NK-92 (cell line): Measurements from ENCODE around the gene ICAM4.

Experiments used
- DNase-seq: peaks from one replicate; lab custom pipeline; 2025; ENCODE audit not compliant: unreplicated experiment; lab: John Stamatoyannopoulos, UW

ICAM4 gene

GRCh38 chr19:10290357-10290875 is 3.7 kb downstream of the ICAM4 start:
- no peak for DNase-seq

DNA sequence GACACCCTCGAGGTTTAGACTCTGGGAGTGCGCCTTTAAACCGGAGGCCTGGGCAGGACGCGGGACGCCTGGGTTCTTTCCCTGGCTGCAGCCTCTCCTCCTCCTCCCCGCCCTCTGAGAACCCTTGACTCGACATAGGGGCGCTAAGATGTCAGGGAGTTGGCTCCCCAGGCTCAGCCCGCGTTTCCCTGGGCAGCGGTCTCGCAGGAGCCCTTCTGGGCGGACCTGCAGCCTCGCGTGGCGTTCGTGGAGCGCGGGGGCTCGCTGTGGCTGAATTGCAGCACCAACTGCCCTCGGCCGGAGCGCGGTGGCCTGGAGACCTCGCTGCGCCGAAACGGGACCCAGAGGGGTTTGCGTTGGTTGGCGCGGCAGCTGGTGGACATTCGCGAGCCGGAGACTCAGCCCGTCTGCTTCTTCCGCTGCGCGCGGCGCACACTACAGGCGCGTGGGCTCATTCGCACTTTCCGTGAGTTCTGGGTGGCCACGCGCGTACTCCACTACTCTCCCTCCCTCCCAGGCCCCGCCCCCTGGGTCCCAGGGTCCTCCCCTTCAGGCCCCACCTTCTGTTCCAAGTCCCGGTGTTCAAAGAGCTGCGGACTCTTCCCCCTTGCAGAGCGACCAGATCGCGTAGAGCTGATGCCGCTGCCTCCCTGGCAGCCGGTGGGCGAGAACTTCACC is 4.3 kb downstream of the ICAM4 start:
- no peak for DNase-seq

- DNase-seq: no peak
Measured at GRCh38 chr19:10291554-10292205, 4.9 kb downstream of the ICAM4 start.

- DNase-seq: no peak
Measured at GRCh38 chr19:10292206-10292788, 5.5 kb downstream of the ICAM4 start.

- no peak for DNase-seq
Measured at GRCh38 chr19:10292789-10293636, 6.3 kb downstream of the ICAM4 start.

- no peak for DNase-seq
Measured at GRCh38 chr19:10293637-10294367, 7.0 kb downstream of the ICAM4 start.

DNA sequence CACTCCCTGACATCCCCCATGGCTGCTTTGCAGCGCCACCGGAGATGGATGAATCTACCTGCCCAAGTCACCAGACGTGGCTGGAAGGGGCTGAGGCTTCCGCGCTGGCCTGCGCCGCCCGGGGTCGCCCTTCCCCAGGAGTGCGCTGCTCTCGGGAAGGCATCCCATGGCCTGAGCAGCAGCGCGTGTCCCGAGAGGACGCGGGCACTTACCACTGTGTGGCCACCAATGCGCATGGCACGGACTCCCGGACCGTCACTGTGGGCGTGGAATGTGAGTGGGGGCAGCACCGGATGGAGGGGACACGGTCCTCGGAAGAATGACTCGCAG is 7.6 kb downstream of the ICAM4 start:
- DNase-seq: no peak

DNA sequence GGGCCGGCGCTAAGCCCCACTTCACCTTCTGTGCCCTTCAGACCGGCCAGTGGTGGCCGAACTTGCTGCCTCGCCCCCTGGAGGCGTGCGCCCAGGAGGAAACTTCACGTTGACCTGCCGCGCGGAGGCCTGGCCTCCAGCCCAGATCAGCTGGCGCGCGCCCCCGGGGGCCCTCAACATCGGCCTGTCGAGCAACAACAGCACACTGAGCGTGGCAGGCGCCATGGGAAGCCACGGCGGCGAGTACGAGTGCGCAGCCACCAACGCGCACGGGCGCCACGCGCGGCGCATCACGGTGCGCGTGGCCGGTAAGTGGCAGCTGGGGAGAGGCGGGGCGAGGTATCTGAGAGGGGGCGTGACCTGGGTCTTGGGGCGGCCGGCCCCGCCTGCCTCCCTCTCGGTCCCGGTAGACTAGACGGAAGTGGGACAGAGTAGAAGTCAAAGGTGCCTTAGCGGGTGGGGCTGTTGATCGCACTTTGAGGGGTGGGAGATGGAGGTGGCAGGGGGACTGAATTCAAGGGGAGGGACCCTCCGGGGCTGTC is 8.6 kb downstream of the ICAM4 start:
- DNase-seq: no peak

DNA sequence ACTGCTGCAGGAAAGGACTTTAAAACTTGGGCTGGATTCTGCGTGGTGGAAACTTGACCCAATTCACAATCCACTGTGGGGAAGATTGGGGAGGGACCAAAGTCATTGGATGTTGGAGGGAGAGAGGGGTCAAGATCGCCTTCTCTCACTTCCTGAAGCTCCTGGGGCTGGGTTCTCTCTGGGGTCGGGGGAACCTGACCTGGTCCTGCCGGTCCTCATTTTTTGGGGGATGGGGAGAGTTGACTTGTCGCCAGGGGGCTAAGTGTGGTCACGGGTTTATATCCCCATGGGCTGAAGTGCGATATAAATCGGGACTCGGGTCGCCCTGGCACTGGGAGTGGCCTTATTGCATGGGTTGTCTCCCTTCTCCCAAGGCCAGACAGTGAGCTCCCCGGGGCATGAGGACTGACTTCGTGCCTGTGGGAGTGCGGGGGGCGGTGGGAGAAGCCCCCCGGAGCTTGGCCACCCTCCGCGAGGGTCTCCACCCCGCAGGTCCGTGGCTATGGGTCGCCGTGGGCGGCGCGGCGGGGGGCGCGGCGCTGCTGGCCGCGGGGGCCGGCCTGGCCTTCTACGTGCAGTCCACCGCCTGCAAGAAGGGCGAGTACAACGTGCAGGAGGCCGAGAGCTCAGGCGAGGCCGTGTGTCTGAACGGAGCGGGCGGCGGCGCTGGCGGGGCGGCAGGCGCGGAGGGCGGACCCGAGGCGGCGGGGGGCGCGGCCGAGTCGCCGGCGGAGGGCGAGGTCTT is 9.3 kb downstream of the ICAM4 start:
- DNase-seq: no peak

DNA sequence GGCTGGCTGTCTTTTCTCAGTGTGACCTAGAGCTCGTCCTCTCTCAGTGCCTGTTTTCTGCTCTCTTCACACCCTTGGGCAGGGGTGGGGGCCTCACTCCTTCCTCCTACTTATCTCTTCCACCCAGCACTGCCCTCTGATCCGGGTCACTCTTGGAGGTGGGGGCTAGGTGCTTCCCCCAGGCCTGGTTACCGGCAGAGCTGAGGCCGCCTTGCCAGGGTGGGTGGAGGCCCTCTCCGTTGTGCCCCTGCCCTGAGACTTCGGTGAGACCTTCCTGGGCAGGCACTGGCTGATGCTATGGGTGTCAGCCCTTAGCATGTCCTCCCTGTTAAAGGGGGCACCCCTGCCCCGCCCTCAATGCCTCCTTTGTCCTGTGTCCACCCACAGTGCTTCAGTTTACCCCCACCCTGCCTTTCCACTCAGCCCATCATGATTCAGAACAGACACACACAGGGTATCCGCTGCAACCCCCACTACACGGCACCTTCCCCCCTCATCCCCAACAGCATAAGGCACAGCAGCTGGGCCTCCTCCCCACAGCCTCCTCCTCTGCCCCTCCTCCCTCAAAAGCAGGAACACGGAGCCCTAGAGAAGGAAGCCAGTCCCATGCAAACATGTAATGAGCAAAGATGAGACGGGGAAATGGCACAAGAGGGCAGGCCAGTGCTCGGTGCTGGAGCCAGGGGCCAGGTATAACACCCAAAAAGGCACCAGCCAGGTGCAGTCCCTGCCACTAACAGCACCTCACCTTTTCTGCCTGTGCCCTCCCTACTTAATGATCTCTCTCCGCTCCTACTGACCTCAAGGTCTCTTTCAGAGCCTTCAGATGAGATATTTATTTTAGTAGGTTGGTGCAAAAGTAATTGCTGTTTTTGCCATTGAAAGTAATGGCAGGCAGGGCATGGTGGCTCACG is 13.0 kb downstream of the ICAM4 start:
- DNase-seq: no peak

- DNase-seq: no peak
Measured at GRCh38 chr19:10305139-10305806, 18.5 kb downstream of the ICAM4 start.

DNA sequence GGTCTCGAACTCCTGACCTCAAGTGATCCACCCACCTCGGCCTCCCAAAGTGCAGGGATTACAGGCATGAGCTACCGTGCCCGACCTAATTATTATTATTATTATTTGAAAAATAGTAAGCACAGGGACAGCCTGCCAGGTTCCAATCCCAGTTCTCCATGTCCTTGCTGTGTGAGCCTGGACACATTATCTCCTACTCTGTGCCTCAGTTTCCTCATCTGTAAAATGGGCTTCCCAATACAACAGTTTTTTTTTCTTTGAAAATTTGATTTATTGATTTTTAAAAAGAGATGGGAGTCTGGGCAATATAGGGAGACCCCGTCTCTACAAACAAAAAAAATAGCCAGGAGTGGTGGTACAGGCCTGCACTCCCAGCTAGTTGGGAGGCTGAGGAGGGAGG is 19.6 kb downstream of the ICAM4 start:
- DNase-seq: no peak

DNA sequence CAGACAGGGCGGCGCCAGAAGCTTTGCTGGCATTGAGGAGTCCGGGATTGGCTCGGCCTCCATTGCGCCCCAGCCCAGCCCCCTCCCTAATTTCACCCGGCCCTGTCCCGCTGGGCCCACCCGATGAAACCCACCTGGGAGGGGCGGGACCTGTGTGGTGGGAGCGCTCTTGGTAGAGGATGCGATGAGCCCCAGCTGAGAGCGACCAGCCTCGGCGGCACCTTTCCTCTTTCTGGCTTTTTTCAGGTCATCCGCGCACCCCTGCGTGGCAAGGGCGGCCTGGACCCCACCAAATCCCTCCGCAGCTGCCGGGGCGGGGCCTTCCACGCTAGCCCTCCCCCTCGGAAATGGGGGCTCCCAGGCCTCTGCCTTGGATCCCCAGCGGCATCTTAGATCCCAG is 22.7 kb downstream of the ICAM4 start, which contains the start of gene ZGLP1:
Gene ZGLP1 (minus strand): TSS at position 393 of the 400 bp plus-strand sequence.
- DNase-seq: no peak

DNA sequence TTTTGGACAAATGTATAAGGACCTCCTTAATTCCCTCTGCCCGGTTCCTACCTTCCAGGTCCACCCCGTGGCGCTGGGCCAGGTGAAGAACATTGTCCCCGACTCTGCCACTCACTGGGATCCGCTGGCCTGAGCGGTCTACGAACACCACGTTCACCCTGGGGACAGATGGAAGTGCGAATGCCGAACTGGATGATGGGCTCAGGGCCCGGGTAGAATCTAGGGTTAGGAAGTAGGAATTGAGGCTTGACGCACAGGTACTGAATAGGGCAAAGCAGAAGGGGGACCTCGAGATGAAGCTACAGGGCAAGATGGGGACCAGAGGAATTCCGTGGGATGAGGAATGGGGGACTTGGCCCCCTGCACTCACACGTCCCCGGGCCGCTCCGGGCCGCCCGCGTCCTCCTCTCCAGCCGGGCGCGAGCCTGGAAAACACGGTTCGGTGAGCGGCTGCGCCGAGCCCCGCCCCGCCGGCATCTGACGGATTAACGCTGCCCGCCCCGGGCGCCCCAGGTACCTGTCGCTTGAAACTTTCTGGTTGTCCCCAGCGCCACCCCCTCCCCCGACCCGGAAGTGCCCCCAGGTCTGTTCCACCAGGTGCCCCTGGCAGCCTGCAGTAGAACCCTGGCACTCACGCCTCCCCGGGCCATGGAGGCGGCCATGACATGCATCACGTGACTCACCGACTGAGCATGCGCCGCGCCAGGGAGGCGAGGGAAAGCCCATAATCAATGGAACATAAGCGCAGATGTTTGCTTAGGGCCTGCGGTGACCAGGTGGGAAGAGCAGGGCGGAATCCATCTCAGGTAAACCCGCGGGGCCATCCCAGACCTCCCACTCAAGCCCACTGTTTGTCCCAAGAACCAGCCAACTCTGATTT is 28.8 kb downstream of the ICAM4 start, which contains the start of gene FDX2:
Gene FDX2 (minus strand): TSS at position 681 of the 880 bp plus-strand sequence. CDS start 19 bp downstream, at position 662.
- DNase-seq: peak; percentile 31

DNA sequence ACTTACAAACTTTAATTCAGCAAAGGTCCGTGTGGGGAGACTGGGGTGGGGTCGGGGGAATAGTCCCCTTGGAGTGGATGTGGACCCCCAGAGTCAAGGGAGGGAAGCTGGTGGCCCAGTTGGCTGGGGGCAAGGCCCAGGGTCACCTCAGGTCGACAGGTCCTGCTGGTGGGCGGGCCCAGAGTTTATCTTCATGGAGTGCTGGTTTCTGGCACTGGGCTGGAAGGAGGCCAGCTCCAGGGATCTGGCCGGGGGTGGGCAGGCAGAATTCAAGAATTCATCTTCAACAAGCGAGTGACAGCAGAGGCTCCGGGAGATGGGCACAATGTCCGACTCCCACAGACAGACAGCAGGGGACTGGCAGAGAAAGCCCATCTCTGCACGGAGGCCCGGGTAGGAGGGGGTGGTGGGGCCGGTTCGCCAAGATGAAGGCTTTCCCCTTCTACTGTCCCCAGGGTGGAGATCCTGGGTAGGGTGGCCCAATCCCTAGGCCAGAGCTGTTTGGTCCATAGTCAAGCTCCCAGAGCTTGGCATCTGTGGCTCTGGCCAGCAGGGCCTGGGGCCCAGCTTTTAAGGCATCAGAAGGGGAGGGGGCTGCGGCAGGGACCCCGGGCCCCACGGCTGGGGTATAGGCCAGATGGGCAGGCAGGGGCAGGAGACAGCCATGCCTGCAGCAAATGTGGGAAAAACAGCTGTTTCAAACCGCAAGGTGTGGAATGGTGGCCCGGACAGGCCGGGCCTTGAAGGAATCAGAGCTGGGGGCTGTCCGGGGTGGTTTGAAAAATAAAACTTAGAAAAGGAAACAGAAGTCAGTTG is 29.7 kb downstream of the ICAM4 start:
- DNase-seq: no peak
